ENCODE data around the gene ANKMY1. TPM values are rescaled to one million over a fixed set of nuclear protein-coding genes. Genes with fewer than 3 reads are reported as not detected.
"Not testable (repeated sequence)": the region's sequence is repeated elsewhere in the genome, so short reads cannot be mapped to it uniquely, and the experiment has no call there.

ANKMY1 gene
- total RNA-seq, 4 donors from 2014 or later, result 8.2 to 23.8 (median 17.1) TPM

DNA sequence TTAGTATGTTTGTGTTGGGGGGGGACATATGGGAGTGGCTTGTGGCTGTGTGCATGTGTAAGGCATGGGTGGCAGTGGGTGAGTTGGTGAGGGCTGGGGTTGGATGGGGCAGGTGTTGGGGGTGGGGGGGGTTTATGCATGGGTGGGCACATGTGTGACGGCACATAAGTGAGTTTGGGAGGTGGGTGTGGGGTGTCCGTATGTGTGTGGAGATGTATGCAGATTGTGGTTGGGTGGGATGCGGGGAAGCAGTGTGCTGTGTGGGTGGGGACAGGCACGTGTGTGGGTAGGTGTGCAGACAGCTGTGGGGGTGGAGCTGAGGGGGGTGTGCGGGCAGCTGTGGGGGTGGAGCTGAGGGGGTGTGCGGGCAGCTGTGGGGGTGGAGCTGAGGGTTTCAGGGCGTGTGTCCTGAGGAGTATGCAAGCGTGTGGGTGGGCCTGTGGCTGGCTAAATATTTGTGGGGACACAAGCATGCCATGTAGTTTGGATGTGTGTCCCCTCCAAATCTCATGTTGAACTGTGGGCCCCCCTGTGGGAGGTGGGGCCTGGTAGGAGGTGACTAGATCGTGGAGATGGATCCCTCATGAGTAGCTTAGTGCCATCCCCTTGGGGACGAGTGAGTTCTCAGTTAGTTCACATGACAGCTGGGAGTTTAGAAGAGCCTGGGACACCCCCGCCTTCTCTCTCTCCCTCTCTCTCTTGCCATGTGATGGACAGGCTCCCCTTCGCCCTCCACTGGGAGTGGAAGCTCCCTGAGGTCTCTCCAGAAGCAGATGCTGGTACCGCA lies 59.4 kb downstream of the ANKMY1 start:
- no peaks in the 10 kb centered on the region for H3K27me3 ChIP-seq
- no peak overlapping the region for H3K27ac ChIP-seq
- no peak overlapping the region for H3K4me3 ChIP-seq
- WGBS, 2 donors, result 74 to 89% methylated on average over 9 to 11 of the region's 13 CpGs
- H3K4me1 ChIP-seq, result no peaks in the 10 kb centered on the region
- intact Hi-C loops (cut with DNase I), result no loop called here
- no peaks in the 10 kb centered on the region for H3K9me3 ChIP-seq
- peaks cover 0 to 67% (median 4%) of the 10 kb centered on the region in 3 donors for H3K36me3 ChIP-seq
- no peak for DNase-seq
- TF ChIP-seq CTCF (IDR thresholded peaks at IDR 0.05), result no peak
- no peak for TF ChIP-seq POLR2A (IDR thresholded peaks at IDR 0.05)

DNA sequence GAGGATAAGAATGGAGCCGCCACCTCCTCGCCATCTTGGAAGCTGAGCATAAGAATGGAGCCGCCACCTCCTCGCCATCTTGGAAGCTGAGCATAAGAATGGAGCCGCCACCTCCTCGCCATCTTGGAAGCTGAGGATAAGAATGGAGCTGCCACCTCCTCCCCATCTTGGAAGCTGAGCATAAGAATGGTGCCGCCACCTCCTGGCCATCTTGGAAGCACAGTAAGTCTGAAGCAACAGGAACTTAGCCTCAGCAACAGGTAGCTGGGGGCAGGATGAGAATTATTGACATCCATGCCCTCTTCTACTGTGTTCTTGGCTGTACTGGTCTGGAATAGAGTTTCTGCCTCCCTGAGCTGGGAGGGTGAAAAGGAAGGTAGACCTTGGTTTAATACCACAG lies 60.7 kb downstream of the ANKMY1 start:
- H3K27ac ChIP-seq; H3K9me3 ChIP-seq; intact Hi-C loops (cut with DNase I); DNase-seq; H3K27me3 ChIP-seq; H3K4me1 ChIP-seq; H3K4me3 ChIP-seq: not testable (repeated sequence)
- peaks cover 0 to 67% (median 4%) of the 10 kb centered on the region in 3 donors for H3K36me3 ChIP-seq
- 100% methylated on average over 5 of the region's 7 CpGs; no CpG with 5 or more reads in 1 of the 2 donors for WGBS, 2 donors
- peak in 2 of 6 experiments; percentile 29 to 51 for TF ChIP-seq CTCF (IDR thresholded peaks at IDR 0.05)

GRCh38 chr2:240494942-240495341 lies 62.8 kb downstream of the ANKMY1 start:
- Histone ChIP-seq H3K9me3 (peaks cover 0 to 25% (median 15%) of the 10 kb centered on the region in 3 donors), H3K36me3 (peaks cover 0 to 49% (median 4%) of the 10 kb centered on the region in 3 donors)
- H3K4me1 ChIP-seq; H3K27me3 ChIP-seq; H3K4me3 ChIP-seq; H3K27ac ChIP-seq; DNase-seq; intact Hi-C loops (cut with DNase I): not testable (repeated sequence)
- TF ChIP-seq CTCF (IDR thresholded peaks at IDR 0.05), result peak in 1 of 6 experiments; percentile 25
- WGBS, 2 donors, result 86 to 89% methylated on average over 11 of the region's 11 CpGs

- Histone ChIP-seq H3K4me1 (no peaks in the 10 kb centered on the region), H3K36me3 (peaks cover 0 to 43% (median 4%) of the 10 kb centered on the region in 3 donors), H3K4me3 (no peak overlapping the region), H3K9me3 (peaks cover 0 to 31% (median 15%) of the 10 kb centered on the region in 3 donors), H3K27me3 (no peaks in the 10 kb centered on the region), H3K27ac (no peak overlapping the region)
- 100% methylated on average over 1 of the region's 1 CpG; no CpG with 5 or more reads in 1 of the 2 donors for WGBS, 2 donors
- TF ChIP-seq CTCF (IDR thresholded peaks at IDR 0.05), result no peak
- no peak for TF ChIP-seq POLR2A (IDR thresholded peaks at IDR 0.05)
- DNase-seq, result no peak
- intact Hi-C loops (cut with DNase I), result no loop called here
Measured at GRCh38 chr2:240494194-240494793, 63.5 kb downstream of the ANKMY1 start.

DNA sequence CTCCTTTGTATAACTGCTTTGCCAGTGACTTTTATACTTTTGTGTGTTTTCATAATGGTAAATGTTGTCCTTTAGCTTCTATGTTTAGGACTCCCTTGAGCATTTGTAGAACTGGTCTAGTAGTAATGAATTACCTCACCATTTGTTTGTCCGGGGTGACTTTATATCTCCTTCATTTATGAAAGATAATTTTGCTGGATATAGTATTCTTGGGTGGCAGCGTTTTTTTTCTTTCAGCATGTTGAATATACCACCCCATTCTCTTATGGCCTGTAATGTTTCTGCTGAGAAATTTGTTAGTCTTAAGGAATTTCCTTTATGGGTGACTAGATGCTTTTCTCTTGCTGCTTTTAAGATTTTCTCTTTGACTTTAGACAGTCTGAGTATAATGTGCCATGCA lies 66.3 kb downstream of the ANKMY1 start:
- H3K4me1 ChIP-seq, result no peaks in the 10 kb centered on the region
- intact Hi-C loops (cut with DNase I), result no loop called here
- no peak for DNase-seq
- TF ChIP-seq POLR2A (IDR thresholded peaks at IDR 0.05), result no peak
- no peak for TF ChIP-seq CTCF (IDR thresholded peaks at IDR 0.05)
- H3K27me3 ChIP-seq, result no peaks in the 10 kb centered on the region
- H3K4me3 ChIP-seq, result no peak overlapping the region
- 80 to 83% methylated on average over 2 of the region's 2 CpGs for WGBS, 2 donors
- peaks cover 0 to 53% (median 24%) of the 10 kb centered on the region in 3 donors for H3K9me3 ChIP-seq
- peaks cover 0 to 15% (median 0%) of the 10 kb centered on the region in 3 donors for H3K36me3 ChIP-seq
- no peak overlapping the region for H3K27ac ChIP-seq
